Transverse colon (tissue), 4 donors: ENCODE measurements around the gene SHF.

Source experiments
- EP300 ChIP-seq: sonication (generic); formaldehyde crosslinking; IDR thresholded peaks from one replicate; pipeline ENCODE4 v1.6.1; 2017; ENCODE audit warnings: antibody characterized with exemption, low read depth
- POLR2A ChIP-seq: fragments of 450-650 bp; IDR thresholded peaks from one replicate; pipeline ENCODE4 v1.6.1; 2016; ENCODE audit warnings: antibody characterized with exemption, mild to moderate bottlenecking, moderate library complexity
- POLR2AphosphoS5 ChIP-seq, 3 donors: sonication (generic); formaldehyde crosslinking; IDR thresholded peaks; one replicate each; pipeline ENCODE4 v1.6.1; 2016; ENCODE audit warnings: antibody characterized with exemption in 3 of 3
- TF ChIP-seq, protein P1 (sequence below), 5 experiments: fragments of 200-600 bp in 3 of 5; fragments of 450-650 bp in 2 of 5; sonication (generic) in 3 of 5; IDR thresholded peaks; 1 replicate in 2 of 5; 2 replicates in 3 of 5; pipeline ENCODE4 v1.5.1; 2016 to 2017; ENCODE audit warnings: antibody characterized with exemption in 5 of 5, inconsistent platforms in 3 of 5, mild to moderate bottlenecking in 2 of 5, moderate library complexity in 1 of 5

DNA sequence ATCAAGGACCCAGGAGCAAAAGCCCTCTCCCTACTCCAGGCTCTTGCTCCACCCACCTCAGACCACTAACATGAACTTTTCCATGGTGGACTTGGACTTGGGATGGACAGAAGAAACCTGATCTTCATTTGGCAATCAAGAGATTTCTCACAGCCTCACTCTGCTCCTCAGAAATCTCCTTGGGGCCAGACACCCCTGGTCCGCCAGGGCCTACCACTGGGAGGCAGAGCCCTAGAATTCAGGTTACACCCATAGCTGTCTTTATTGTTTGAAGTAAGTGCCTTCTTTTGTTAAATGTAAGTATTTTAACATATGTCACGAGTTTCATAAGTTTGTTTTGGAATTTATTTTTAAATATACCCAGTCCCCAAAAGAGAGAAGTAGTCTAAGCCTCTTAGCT lies 13.2 kb downstream of the SHF start:
- no peak for TF ChIP-seq POLR2AphosphoS5 (IDR thresholded peaks at IDR 0.05)
- TF ChIP-seq, protein P1, sequence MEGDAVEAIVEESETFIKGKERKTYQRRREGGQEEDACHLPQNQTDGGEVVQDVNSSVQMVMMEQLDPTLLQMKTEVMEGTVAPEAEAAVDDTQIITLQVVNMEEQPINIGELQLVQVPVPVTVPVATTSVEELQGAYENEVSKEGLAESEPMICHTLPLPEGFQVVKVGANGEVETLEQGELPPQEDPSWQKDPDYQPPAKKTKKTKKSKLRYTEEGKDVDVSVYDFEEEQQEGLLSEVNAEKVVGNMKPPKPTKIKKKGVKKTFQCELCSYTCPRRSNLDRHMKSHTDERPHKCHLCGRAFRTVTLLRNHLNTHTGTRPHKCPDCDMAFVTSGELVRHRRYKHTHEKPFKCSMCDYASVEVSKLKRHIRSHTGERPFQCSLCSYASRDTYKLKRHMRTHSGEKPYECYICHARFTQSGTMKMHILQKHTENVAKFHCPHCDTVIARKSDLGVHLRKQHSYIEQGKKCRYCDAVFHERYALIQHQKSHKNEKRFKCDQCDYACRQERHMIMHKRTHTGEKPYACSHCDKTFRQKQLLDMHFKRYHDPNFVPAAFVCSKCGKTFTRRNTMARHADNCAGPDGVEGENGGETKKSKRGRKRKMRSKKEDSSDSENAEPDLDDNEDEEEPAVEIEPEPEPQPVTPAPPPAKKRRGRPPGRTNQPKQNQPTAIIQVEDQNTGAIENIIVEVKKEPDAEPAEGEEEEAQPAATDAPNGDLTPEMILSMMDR (IDR thresholded peaks at IDR 0.05) = no peak
- TF ChIP-seq POLR2A = no peak
- TF ChIP-seq EP300 = no peak
